IMR-90 (cell line): ENCODE measurements around the gene ZMIZ2. TPM values are rescaled to one million over a fixed set of nuclear protein-coding genes. Genes with fewer than 3 reads are reported as not detected.

Experiments
- ATAC-seq: fragments of 200-7000 bp; cut with Tn5 transposase; 2 replicates; pipeline ENCODE4 v1.9.1; 2020; ENCODE audit warnings: low read depth, mild to moderate bottlenecking, moderate library complexity
- BruUV-seq: library from RNA; stranded (reverse); fragments of 400-500 nt; replicated peaks from 2 replicates; lab custom pipeline; 2021; lab: Mats Ljungman, UMichigan
- CTCF ChIA-PET: fragments of 300-600 bp; formaldehyde crosslinking; extraction: SDS; loops from one replicate; lab custom pipeline; 2021; ENCODE audit warnings: antibody characterized with exemption; lab: Yijun Ruan, JAX
- POLR2A ChIA-PET: fragments of 300-600 bp; sonication (Branson Sonifier 250); formaldehyde crosslinking; loops from one replicate; lab custom pipeline; 2022; ENCODE audit warnings: antibody characterized with exemption; ENCODE audit not compliant: unreplicated experiment; lab: Charles Lee
- DNase-seq: peaks from one replicate; pipeline ENCODE4 v3.0.0; 2013
- H2AFZ ChIP-seq: replicated peaks from 2 replicates; pipeline ENCODE3; 2013; ENCODE audit warnings: low read length, mild to moderate bottlenecking; ENCODE audit not compliant: poor library complexity
- H2AK5ac ChIP-seq: 2 replicates; pipeline ENCODE4 v1.6.1; 2013; ENCODE audit warnings: low read depth, low read length, inconsistent platforms
- H2AK9ac ChIP-seq: replicated peaks from 2 replicates; pipeline ENCODE3; 2013; ENCODE audit warnings: mild to moderate bottlenecking, low read depth, low read length, moderate library complexity; ENCODE audit not compliant: poor library complexity
- H2BK120ac ChIP-seq: 2 replicates; pipeline ENCODE4 v1.6.1; 2013; ENCODE audit warnings: low read depth, low read length, inconsistent platforms
- H2BK15ac ChIP-seq: 3 replicates; pipeline ENCODE4 v1.6.1; 2013; ENCODE audit warnings: low read depth, low read length, inconsistent platforms
- H2BK20ac ChIP-seq: 2 replicates; pipeline ENCODE4 v1.6.1; 2013; ENCODE audit warnings: low read depth, mild to moderate bottlenecking, inconsistent platforms, low read length, moderate library complexity
- H2BK5ac ChIP-seq: 2 replicates; pipeline ENCODE4 v1.6.1; 2013; ENCODE audit warnings: mild to moderate bottlenecking, low read depth, low read length, inconsistent platforms; ENCODE audit not compliant: poor library complexity, severe bottlenecking
- H3K14ac ChIP-seq: replicated peaks from 2 replicates; pipeline ENCODE4 v1.6.1; 2013; ENCODE audit warnings: low read depth, low read length, inconsistent platforms
- H3K18ac ChIP-seq: 2 replicates; pipeline ENCODE4 v1.6.1; 2013; ENCODE audit warnings: low read depth, low read length, control low read depth
- H3K23ac ChIP-seq: 2 replicates; pipeline ENCODE4 v1.6.1; 2013; ENCODE audit warnings: low read depth, low read length, inconsistent platforms
- H3K27ac ChIP-seq: 2 replicates; pipeline ENCODE4 v1.5.1; 2013; ENCODE audit warnings: mild to moderate bottlenecking, control low read depth, low read length; ENCODE audit not compliant: insufficient read depth
- H3K27me3 ChIP-seq: 2 replicates; pipeline ENCODE4 v1.6.1; 2013; ENCODE audit warnings: low read length; ENCODE audit not compliant: control insufficient read depth, insufficient read depth
- H3K36me3 ChIP-seq: 2 replicates; pipeline ENCODE4 v1.6.1; 2013; ENCODE audit warnings: low read length, mixed read lengths; ENCODE audit not compliant: control insufficient read depth, insufficient read depth
- H3K4ac ChIP-seq: 2 replicates; pipeline ENCODE4 v1.6.1; 2013; ENCODE audit warnings: low read depth, low read length, inconsistent platforms
- H3K4me1 ChIP-seq: 2 replicates; pipeline ENCODE4 v1.6.1; 2013; ENCODE audit warnings: low read length, mixed read lengths; ENCODE audit not compliant: control insufficient read depth, insufficient read depth
- H3K4me2 ChIP-seq: 2 replicates; pipeline ENCODE4 v1.6.1; 2013; ENCODE audit warnings: low read depth, mild to moderate bottlenecking, control low read depth, low read length, moderate library complexity
- H3K4me3 ChIP-seq: 2 replicates; pipeline ENCODE4 v1.5.1; 2013; ENCODE audit warnings: low read depth, mild to moderate bottlenecking, control low read depth, low read length, moderate library complexity; ENCODE audit not compliant: insufficient read depth
- H3K56ac ChIP-seq: 2 replicates; pipeline ENCODE4 v1.6.1; 2013; ENCODE audit warnings: low read length, inconsistent platforms; ENCODE audit not compliant: insufficient read depth; ENCODE audit errors: extremely low read depth
- H3K79me1 ChIP-seq, 2 experiments: 2 replicates each; pipeline ENCODE4 v1.6.1; 2013; ENCODE audit warnings: low read length in 2 of 2, inconsistent platforms in 1 of 2, low read depth in 1 of 2
- H3K9ac ChIP-seq: 2 replicates; pipeline ENCODE4 v1.6.1; 2013; ENCODE audit warnings: low read depth, low read length, control low read depth
- H3K9me1 ChIP-seq: 2 replicates; pipeline ENCODE4 v1.6.1; 2013; ENCODE audit warnings: low read length, inconsistent platforms; ENCODE audit not compliant: insufficient read depth
- H3K9me3 ChIP-seq: 2 replicates; pipeline ENCODE4 v1.6.1; 2013; ENCODE audit warnings: low read length; ENCODE audit not compliant: control insufficient read depth, insufficient read depth
- H4K20me1 ChIP-seq: 2 replicates; pipeline ENCODE4 v1.6.1; 2013; ENCODE audit warnings: low read length, inconsistent platforms; ENCODE audit not compliant: insufficient read depth
- H4K5ac ChIP-seq: 2 replicates; pipeline ENCODE4 v1.6.1; 2013; ENCODE audit warnings: mild to moderate bottlenecking, low read depth, low read length, control low read depth
- H4K8ac ChIP-seq, 2 experiments: 2 replicates each; pipeline ENCODE4 v1.6.1; 2013; ENCODE audit warnings: low read depth in 2 of 2, low read length in 2 of 2, control low read depth in 1 of 2, inconsistent platforms in 1 of 2
- H4K91ac ChIP-seq: 2 replicates; pipeline ENCODE4 v1.6.1; 2013; ENCODE audit warnings: low read depth, low read length, inconsistent platforms; ENCODE audit not compliant: insufficient read depth
- BHLHE40 ChIP-seq: fragments of 150-350 bp; IDR thresholded peaks from 2 replicates; pipeline ENCODE4 v1.6.1; 2016; ENCODE audit warnings: mild to moderate bottlenecking, low read depth, low read length
- FOS ChIP-seq: fragments of 150-350 bp; IDR thresholded peaks from 2 replicates; pipeline ENCODE4 v1.6.1; 2016; ENCODE audit warnings: low read depth, low read length
- MAFK ChIP-seq: IDR thresholded peaks from 2 replicates; pipeline ENCODE4 v1.6.1; 2012; ENCODE audit warnings: low read depth, low read length, improper control_type of control experiment
- MAZ ChIP-seq: IDR thresholded peaks from 2 replicates; pipeline ENCODE4 v1.6.1; 2012; ENCODE audit warnings: low read depth, mild to moderate bottlenecking, low read length, improper control_type of control experiment, moderate library complexity, borderline replicate concordance
- POLR2A ChIP-seq: IDR thresholded peaks from 2 replicates; pipeline ENCODE4 v1.6.1; 2012; ENCODE audit warnings: mild to moderate bottlenecking, low read depth, low read length
- USF2 ChIP-seq: fragments of 150-350 bp; IDR thresholded peaks from 2 replicates; pipeline ENCODE4 v1.6.1; 2017; ENCODE audit warnings: mild to moderate bottlenecking, antibody characterized with exemption, low read length, low read depth
- WGBS, 2 experiments: methylation state at CpG; one replicate each; pipeline versions ENCODE4 v1.1.5 to v1.1.7; 2013; ENCODE audit warnings: missing lambda C conversion rate in 2 of 2; ENCODE audit not compliant: insufficient read length in 1 of 2; ENCODE audit errors: extremely low coverage in 2 of 2; 5-methylcytosine and 5-hydroxymethylcytosine counted together
- dilution Hi-C: fragments of 300-500 bp; cut with HindIII; formaldehyde crosslinking; loops from one replicate; pipeline ENCODE4 v1.14.3; 2018; ENCODE audit warnings: low sequenced_read_pairs; ENCODE audit not compliant: unreplicated experiment
- in situ Hi-C: fragments of 300-500 bp; cut with MboI; formaldehyde crosslinking; loops from 3 replicates; pipeline ENCODE4 v1.14.3; 2019; ENCODE audit warnings: low sequenced_read_pairs, inconsistent platforms, mixed read lengths
- intact Hi-C: fragments of 100-400 bp; cut with micrococcal nuclease; formaldehyde crosslinking; loops from 2 replicates; pipeline ENCODE4 v1.10.0; 2022
- polyA plus RNA-seq, 3 experiments: library from polyadenylated mRNA; depleted of rRNA; stranded (reverse); fragments of >200 nt; gene quantifications; 2 replicates each; pipeline ENCODE4 v1.2.3, GENCODE V29; 2012; ENCODE audit warnings: low replicate concordance in 1 of 3
- total RNA-seq: library from RNA; depleted of rRNA; stranded (reverse); fragments of >200 nt; gene quantifications from 2 replicates; pipeline ENCODE4 v1.2.3, GENCODE V29; 2012

ZMIZ2 gene
- total and polyA plus RNA-seq, 2 of the 4 experiments (the other 2 are of a cell fraction), result 3.0 to 24.0 TPM

GRCh38 chr7:44757311-44757710 lies 8.7 kb downstream of the ZMIZ2 start (continued):
- no peak for TF ChIP-seq USF2
- TF ChIP-seq MAFK, result no peak

- peaks cover 51% of the 10 kb centered on the region for H3K36me3 ChIP-seq
- ATAC-seq, result no peak
- H4K5ac ChIP-seq, result no peak overlapping the region
- peaks cover 20 to 59% of the 10 kb centered on the region in 2 experiments for H3K79me1 ChIP-seq
- H4K20me1 ChIP-seq, result peaks cover 21% of the 10 kb centered on the region
- H2AK9ac ChIP-seq, result no peak overlapping the region
- H2BK120ac ChIP-seq, result no peak overlapping the region
- POLR2A ChIA-PET, result no interaction called here
- no TSS peak for BruUV-seq
- no CpG with 5 or more reads among the region's 7 CpGs for WGBS, 2 experiments
- no peak overlapping the region for H4K8ac ChIP-seq
- H2AK5ac ChIP-seq, result no peak overlapping the region
- no peak overlapping the region for H2BK5ac ChIP-seq
- intact Hi-C loops (no loop called here), in situ Hi-C loops (no loop called here), dilution Hi-C loops (no loop called here)
- H3K4ac ChIP-seq, result no peak overlapping the region
- H2BK20ac ChIP-seq, result no peak overlapping the region
- peaks cover 7% of the 10 kb centered on the region for H3K9me1 ChIP-seq
- no peak overlapping the region for H3K27ac ChIP-seq
- H3K4me2 ChIP-seq, result no peak overlapping the region
- peaks cover 9% of the 10 kb centered on the region; the same call in 1 of the 2 replicates for H3K4me1 ChIP-seq
- H3K18ac ChIP-seq, result no peak overlapping the region
- H3K9ac ChIP-seq, result no peak overlapping the region
- no peaks in the 10 kb centered on the region for H3K9me3 ChIP-seq
- TF ChIP-seq FOS, result no peak
- no peak for TF ChIP-seq POLR2A
- no peak for TF ChIP-seq BHLHE40
- TF ChIP-seq MAZ, result no peak
- H2AFZ ChIP-seq, result no peak overlapping the region
- H2BK15ac ChIP-seq, result no peak overlapping the region
- no peaks in the 10 kb centered on the region for H3K27me3 ChIP-seq
- H4K91ac ChIP-seq, result no peak overlapping the region
- no peak overlapping the region for H3K4me3 ChIP-seq
- no peak overlapping the region for H3K23ac ChIP-seq
- CTCF ChIA-PET, result no interaction called here
- no peak overlapping the region for H3K56ac ChIP-seq
- no peak for DNase-seq
- no peak overlapping the region for H3K14ac ChIP-seq
These were observed 9.1 kb downstream of the ZMIZ2 start for GRCh38 chr7:44757739-44758138.
